ENCODE measurements around the gene UVRAG.

UVRAG gene

DNA sequence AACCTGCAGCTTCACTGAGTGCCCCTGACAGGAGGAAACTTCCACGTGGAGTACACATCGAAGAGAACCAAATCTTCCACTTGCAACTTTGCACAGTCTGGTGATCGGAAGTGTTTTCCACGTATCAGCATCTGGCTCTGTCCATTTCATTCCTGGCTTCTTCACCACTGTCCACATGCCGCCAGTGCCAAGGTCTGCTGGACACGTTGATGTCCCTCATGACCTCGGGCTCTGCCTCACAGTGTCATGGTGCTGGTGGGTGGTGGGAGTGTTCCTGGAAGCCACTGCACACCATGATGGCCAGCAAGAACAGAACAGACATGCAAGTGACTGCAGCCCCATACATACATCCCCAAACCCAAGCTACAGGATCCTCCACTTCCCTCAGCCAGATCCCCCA, 342.9 kb downstream of the UVRAG start:
- DNase-seq, result no peak

DNA sequence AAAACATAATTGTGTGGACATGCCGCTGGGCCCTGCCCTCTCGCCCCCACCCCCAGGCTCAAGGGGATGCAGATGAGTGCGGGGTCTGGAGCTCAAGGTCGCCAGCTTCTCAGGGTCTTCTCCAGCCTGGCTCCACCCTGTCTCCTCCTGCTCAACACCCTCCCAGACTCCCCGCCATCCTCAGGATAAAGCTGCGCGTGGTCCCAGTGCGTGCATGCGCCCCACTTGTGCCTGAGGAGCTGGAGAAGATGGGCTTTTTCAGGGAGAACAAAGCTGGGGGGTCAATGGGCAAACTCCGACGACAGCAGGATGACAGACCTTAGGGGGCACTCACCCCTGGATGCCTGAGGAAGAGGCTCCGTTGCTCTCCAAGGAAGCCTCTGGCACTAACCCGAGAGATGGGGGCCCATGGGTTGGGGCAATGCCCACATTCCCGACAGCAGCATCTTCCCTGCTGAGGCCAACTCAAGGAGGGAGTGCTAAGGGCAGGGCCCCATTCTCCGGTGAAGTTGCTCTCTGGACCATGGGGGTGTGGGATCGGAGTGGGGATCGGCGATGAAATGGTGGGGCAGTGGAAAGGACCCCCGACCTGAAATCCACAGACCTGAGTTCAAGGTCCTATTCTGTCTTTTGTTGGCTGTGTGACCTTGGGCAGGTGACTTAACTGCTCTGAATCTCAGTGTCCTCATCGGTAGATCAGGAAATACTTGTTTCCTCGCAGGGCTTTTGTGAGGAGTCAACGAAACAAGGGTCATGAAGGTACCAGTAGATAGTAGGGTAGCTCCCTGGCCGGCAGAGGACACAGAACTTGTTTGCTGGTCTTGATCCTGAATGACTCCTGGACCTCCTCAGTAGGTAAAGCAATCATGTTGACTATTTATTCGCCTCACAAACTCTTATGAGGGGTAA, 343.6 kb downstream of the UVRAG start:
- no peak for DNase-seq

DNA sequence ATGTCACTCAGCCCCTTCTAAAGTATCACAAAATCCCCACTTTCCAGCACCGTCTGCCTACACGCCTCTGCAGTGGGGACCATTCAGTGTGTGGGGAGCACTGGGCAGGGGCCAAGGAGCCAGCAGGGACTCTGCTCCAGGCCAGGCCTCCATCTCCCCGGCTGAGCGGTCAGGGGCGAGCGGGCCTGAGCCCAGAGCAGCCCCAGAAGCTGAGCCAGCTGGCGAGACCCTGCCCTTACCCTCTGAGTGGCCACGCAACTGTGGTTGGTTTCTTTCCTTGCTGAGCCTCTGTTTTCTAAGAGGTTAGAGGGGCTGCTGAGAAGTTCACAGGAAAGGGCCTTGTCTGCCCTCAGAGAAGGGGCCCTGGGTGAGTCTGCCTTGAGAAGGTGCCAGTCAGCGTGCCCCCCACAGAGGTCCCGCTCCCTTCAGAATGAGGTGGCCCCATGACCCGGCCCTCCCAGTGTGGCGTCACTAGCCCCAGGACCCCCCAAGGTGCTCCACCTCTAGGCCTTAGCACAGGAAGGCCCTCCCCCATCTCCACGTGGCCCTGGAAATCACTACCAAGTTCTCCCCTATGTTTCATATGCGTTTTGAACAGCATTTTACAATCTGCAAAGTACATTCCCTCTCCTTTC, 344.4 kb downstream of the UVRAG start:
- DNase-seq, result no peak

DNA sequence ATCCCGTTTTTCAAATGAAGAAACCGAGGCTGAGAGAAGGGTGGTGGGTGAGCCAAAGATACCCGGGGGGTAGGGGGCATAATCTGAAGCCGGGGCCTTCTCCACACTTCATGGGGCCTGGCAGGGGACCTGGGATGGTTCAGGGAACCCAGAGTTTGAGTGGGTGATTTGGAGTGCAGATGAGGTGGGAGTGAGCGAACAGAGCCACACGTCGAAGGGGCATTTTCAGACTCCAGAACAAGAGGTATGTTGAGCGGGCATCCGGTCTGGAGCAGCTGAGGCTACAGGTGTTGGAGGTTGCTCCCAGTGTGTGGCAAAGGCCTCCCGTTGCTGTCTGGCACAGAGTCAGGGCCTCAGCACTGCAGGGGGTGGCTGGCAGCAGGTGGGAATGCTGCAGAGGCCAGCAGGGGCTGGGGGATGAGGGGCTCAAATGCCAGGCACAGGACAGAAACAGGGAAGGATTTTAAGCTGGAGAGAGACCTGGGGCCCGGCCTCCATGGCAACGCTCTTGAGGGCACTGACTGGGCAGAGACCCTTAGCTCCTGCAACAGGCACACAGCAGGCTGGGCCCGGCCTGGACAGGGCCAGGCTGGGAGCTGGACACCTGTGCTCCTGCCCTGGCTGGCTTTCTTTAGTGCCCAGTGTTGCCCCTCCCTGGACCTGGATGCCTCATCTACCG, 345.1 kb downstream of the UVRAG start:
- no peak for DNase-seq

DNA sequence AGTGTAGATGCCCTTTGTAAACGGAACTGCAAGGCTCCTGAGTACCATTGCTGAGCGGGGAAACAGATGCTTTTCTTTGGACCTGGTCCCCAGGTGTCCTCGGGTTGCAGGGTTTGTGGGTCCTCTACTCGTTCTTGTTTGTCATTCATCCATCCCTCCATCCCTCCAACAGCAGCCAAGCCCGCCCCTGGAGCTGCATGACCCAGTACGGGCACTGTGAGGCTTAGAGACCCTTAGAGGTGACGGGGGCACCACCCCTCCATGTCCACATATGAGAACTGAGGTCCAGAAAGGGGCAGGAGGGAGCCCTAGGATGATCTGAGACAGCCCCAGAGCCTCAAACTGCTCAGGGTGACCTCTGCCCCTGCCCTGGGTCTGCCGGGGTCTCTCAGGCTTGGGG, 345.8 kb downstream of the UVRAG start:
- DNase-seq, result no peak

- DNase-seq, result no peak
Measured at GRCh38 chr11:76161261-76161961, 346.4 kb downstream of the UVRAG start.

GRCh38 chr11:76162336-76163288, 347.6 kb downstream of the UVRAG start:
- DNase-seq, result no peak

- DNase-seq, result no peak
Measured at GRCh38 chr11:76163289-76163880, 348.4 kb downstream of the UVRAG start.

DNA sequence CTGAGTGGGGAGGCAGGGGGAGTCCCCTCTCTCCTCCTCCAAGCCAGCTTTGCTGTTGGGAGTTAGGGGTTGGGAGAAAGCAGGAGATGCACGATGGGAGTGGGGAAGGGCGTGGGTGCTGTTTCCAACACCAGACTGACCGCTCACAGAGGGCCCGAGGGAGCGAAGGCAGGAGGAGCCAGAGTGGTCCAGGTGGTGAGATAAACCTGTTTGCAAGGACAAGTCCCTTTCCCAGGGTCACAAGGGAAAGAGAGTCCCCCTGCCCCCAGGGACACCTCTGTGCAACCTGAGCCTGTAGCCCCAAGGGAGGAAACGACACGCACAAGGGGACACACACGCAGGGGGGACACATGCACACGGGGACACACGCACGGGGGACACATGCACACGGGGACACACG, 349.1 kb downstream of the UVRAG start:
- DNase-seq, result no peak

- DNase-seq, result no peak
Measured at GRCh38 chr11:76164861-76165751, 350.1 kb downstream of the UVRAG start.

GRCh38 chr11:76166314-76166713, 351.3 kb downstream of the UVRAG start:
- no peak for DNase-seq

DNA sequence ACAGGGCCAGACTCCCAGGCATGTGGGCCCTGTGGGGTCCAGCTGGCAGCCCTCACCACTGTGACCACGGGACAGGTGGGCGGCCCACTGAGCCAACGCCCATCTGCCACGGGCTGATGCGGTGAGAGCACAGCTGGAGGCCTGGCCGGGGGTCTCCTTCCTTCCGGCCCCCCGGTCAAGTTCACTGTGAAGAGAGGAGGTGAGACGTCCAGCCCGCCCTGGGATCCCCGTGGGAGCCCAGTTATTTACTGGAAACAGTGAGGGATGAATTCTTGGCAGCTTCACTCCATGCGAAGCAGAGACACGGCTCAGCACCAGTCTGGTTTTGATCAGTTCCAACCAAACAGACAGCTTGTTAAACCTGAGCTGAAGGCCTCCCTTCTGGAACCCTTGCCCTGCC, 352.6 kb downstream of the UVRAG start:
- DNase-seq, result no peak

GRCh38 chr11:76169473-76169896, 354.5 kb downstream of the UVRAG start:
- no peak for DNase-seq

- no peak for DNase-seq
Measured at GRCh38 chr11:76170468-76170867, 355.5 kb downstream of the UVRAG start.

DNA sequence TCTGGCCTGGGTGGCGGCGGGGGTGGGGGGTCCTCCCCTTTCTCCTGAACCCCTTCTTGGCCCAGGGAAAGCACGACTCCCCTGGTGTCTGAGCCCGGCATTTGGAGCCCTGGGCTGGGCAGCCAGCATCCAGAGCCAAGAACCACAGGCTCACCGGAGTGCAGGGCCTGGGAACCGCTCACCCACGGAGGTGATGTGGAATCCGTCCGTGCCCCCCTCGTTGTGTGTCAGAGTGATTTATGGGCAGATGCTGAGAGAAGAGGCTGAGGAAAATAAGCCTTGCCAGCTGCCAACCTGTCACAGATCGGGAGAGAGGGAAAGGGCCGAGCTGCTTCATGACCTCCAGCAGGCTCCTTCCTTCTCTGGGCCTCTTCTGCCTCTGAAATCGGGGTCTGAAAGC, 357.6 kb downstream of the UVRAG start:
- DNase-seq, result no peak

GRCh38 chr11:76173663-76174062, 358.7 kb downstream of the UVRAG start:
- DNase-seq, result no peak

GRCh38 chr11:76174330-76174729, 359.3 kb downstream of the UVRAG start:
- DNase-seq, result no peak

DNA sequence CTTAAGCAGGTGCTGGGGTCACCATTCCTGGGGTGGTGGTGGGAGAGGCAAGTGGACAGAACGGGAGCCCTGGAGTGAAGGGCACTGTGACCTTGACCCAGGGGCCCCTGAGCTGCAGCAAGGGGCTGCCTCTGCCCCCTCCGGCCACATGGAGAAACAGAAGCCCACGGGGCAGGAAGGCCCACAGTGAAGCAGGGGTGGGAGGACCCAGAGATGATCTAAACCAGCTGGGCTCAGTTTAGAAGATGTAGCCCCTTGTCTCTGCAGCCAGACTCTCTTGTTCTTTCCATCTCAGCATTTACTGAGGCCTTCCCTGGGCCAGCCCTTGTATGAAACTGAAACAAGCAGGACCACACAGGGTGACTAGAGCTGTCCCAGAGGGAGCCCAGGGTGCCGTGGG, 360.8 kb downstream of the UVRAG start:
- no peak for DNase-seq

DNA sequence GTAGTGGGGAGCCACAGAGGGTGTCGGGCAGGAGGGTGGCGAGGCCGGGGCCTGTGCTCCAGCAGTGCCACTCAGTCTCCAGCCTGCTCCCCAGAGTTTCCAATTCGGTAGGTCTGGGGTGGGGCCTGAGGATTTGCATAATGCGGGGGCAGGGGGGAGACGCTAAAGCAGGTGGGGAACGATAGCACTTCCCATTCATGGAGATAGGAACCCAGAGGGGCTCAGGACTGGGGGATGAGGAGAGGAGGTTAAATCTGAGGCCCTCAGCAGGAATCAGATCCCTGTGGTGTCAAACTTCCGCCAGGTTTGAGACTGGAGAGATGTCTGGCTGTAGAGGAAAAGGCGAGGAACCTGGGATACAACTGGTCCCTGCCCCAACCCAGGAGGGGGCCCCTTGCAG, 361.5 kb downstream of the UVRAG start:
- DNase-seq, result no peak

GRCh38 chr11:76177250-76177686, 362.3 kb downstream of the UVRAG start:
- DNase-seq, result no peak

All from SW 1271 (cell line).